ENCODE results near the gene NFATC2. TPM values are rescaled to one million over a fixed set of nuclear protein-coding genes. Genes with fewer than 3 reads are reported as not detected.

The NFATC2 gene
- total RNA-seq, 1 experiment from 2014 or later: 0.61 TPM

- H3K23me2 ChIP-seq (ENCODE audit: insufficient read length, low read depth, low read length, poor library complexity, severe bottlenecking): no peaks in the 10 kb centered on the region
- no peak overlapping the region for H3K18ac ChIP-seq (ENCODE audit: insufficient read length, low read depth, low read length)
- H2BK15ac ChIP-seq (ENCODE audit: low read depth, low read length): no peak overlapping the region
- TF ChIP-seq CTCF (conservative IDR thresholded peaks at IDR 0.05): no peak
- H2BK12ac ChIP-seq (ENCODE audit: insufficient read length, low read depth, low read length): no peak overlapping the region
- Mint-ChIP-seq H3K36me3 (ENCODE audit: insufficient read depth in 1 of 3, low read depth in 3 of 3) (no peaks in the 10 kb centered on the region), H3K9me3 (no peaks in the 10 kb centered on the region), H3K4me1 (peaks cover 4 to 11% of the 10 kb centered on the region in 2 experiments; a peak in 3 of 4 replicates), H3K4me3 (no peak overlapping the region), H3K27me3 (ENCODE audit: low read depth) (peaks cover 66% of the 10 kb centered on the region), H3K27ac (no peak overlapping the region)
- no peaks in the 10 kb centered on the region for H3K4me1 ChIP-seq (ENCODE audit: insufficient read depth, low read length)
- H4K8ac ChIP-seq (replicated peaks; ENCODE audit: insufficient read length, low read depth, low read length): no peak overlapping the region
- no CpG with 5 or more reads among the region's 4 CpGs for WGBS (ENCODE audit: extremely low coverage, insufficient read length, low lambda C conversion rate)
- H2BK20ac ChIP-seq (ENCODE audit: low read depth, low read length, poor library complexity, severe bottlenecking): no peak overlapping the region
- H2AFZ ChIP-seq (ENCODE audit: low read length): no peak overlapping the region
- H3T11ph ChIP-seq (ENCODE audit: low read length): no peak overlapping the region
- no peak overlapping the region for H4K91ac ChIP-seq (ENCODE audit: insufficient read length, low read depth, low read length)
- no peaks in the 10 kb centered on the region for H3K79me2 ChIP-seq (ENCODE audit: insufficient read depth, low read length)
- H3K27me3 ChIP-seq (ENCODE audit: insufficient read depth, low read length): peaks cover 15% of the 10 kb centered on the region
- no peak overlapping the region for H2BK120ac ChIP-seq (ENCODE audit: low read depth, low read length, poor library complexity, severe bottlenecking)
- DNase-seq: no peak
- H3K23ac ChIP-seq (ENCODE audit: insufficient read length, low read depth, low read length): no peak overlapping the region
- no peak overlapping the region for H2AK5ac ChIP-seq (ENCODE audit: insufficient read length, low read length)
- H3K4ac ChIP-seq (ENCODE audit: low read depth, low read length): no peak overlapping the region
- no peaks in the 10 kb centered on the region for H3K79me1 ChIP-seq (ENCODE audit: insufficient read depth, low read depth, low read length, poor library complexity, severe bottlenecking)
- no peak overlapping the region for H4K5ac ChIP-seq (ENCODE audit: insufficient read length, low read depth, low read length)
- no peak overlapping the region for H3K56ac ChIP-seq (ENCODE audit: insufficient read length, low read depth, low read length)
- no peaks in the 10 kb centered on the region for H3K9me3 ChIP-seq (ENCODE audit: control insufficient read depth, low read depth, low read length)
- H3K27ac ChIP-seq (ENCODE audit: insufficient read length, low read depth, low read length): no peak overlapping the region
- no peak overlapping the region for H3K14ac ChIP-seq (ENCODE audit: insufficient read depth, low read length)
- H3K4me2 ChIP-seq (ENCODE audit: insufficient read depth, insufficient read length, low read length): no peak overlapping the region
- H4K20me1 ChIP-seq (ENCODE audit: control insufficient read depth, insufficient read depth, insufficient read length): no peaks in the 10 kb centered on the region
- H3K9ac ChIP-seq (ENCODE audit: extremely low read depth, insufficient read length, low read length): no peak overlapping the region
- no peak overlapping the region for H2BK5ac ChIP-seq (ENCODE audit: insufficient read length, low read length)
Measured at GRCh38 chr20:51549474-51549873, 7.0 kb upstream of the NFATC2 start.
